Coronary artery (tissue), 2 donors: ENCODE measurements around the gene SP2.

ENCODE experiments used
- DNase-seq: peaks from one replicate; pipeline ENCODE4 v3.0.0-alpha.2; 2017; ENCODE audit warnings: low spot score
- H3K27ac ChIP-seq, 2 donors: fragments of 200-600 bp; sonication (generic); one replicate each; pipeline ENCODE4 v1.5.1; 2016 to 2019
- H3K4me3 ChIP-seq: fragments of 200-600 bp; sonication (generic); 2 replicates; pipeline ENCODE4 v1.5.1; 2016; ENCODE audit warnings: mild to moderate bottlenecking, moderate library complexity
- CTCF ChIP-seq: fragments of 200-600 bp; sonication (generic); IDR thresholded peaks from one replicate; pipeline ENCODE4 v1.5.1; 2019; ENCODE audit warnings: antibody characterized with exemption

Gene SP2

GRCh38 chr17:47877368-47878034, 18.5 kb upstream of the SP2 start:
- no peak for DNase-seq
- TF ChIP-seq CTCF: no peak
- Histone ChIP-seq H3K27ac (no peak overlapping the region), H3K4me3 (no peak overlapping the region)

GRCh38 chr17:47878203-47879027, 17.6 kb upstream of the SP2 start:
- TF ChIP-seq CTCF: no peak
- H3K27ac ChIP-seq: no peak overlapping the region
- H3K4me3 ChIP-seq: no peak overlapping the region
- DNase-seq: no peak

- DNase-seq: no peak
- Histone ChIP-seq H3K27ac (no peak overlapping the region), H3K4me3 (no peak overlapping the region)
- TF ChIP-seq CTCF: no peak
Observed at GRCh38 chr17:47879028-47879585, 16.9 kb upstream of the SP2 start.

GRCh38 chr17:47879776-47880454, 16.1 kb upstream of the SP2 start:
- no peak overlapping the region for H3K27ac ChIP-seq
- no peak for TF ChIP-seq CTCF
- no peak overlapping the region for H3K4me3 ChIP-seq
- DNase-seq: no peak

- peak overlapping the region in 1 of 2 donors; percentile 35 for H3K27ac ChIP-seq
Observed at GRCh38 chr17:47882247-47882646, 13.8 kb upstream of the SP2 start.

More at GRCh38 chr17:47882247-47882646, 13.8 kb upstream of the SP2 start:
- no peak for TF ChIP-seq CTCF
- peak overlapping the region; percentile 42 for H3K4me3 ChIP-seq
- DNase-seq: no peak
